NCI-H526 (cell line): ENCODE measurements around the gene CNIH4.
"Not testable (repeated sequence)": the region's sequence is repeated elsewhere in the genome, so short reads cannot be mapped to it uniquely, and the experiment has no call there.

ENCODE experiments used
- DNase-seq, 2 experiments: peaks; one replicate each; lab custom pipeline; 2025; lab: John Stamatoyannopoulos, UW

CNIH4 gene

DNA sequence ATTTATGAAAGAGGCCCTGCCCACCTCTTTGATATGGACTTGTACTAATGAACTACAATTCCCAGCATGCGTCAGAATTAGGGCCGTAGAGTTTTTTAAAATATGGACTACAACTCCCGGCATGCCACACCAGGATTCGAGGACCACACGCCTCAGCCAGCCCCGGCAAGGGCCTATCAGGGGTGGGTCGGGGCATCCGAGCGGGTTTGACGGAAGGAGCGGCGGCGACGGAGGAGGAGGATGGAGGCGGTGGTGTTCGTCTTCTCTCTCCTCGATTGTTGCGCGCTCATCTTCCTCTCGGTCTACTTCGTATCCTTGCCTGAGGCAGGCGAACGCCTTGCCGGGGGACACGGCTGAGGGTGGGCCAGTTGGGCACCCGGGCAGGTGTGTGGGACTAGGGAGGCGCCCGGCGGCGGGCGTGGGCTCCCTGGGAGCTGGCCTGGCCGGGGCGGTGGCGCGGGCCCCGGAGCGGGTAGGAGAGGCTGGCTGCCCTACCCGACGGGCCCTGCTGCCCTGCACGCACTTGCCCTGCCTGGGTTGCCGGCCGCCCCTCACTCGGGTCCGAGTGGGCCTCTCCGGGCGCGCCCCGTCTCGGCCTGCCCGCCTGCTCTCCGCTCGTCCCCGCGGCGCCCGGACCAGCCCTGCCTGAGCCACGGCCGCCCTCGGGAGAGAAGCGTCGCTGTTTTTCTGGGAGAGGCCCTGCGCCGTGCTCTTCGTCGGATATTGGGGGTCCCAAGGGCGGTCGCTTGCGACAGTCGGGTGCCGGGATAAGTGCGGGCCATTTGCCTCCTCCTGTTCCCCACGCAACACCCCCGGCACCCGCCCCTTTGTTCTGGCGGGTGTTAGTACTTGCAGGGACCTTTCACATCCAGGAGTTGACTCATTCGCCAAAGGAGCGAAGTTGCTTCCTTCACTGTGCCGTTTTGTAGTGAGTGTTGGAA, at the start of gene CNIH4:
TSS of gene CNIH4 (plus strand) at position 195 of the 941 bp plus-strand sequence. CDS start at position 241, 46 bp downstream.
- peak; percentile 82 to 92 for DNase-seq

DNA sequence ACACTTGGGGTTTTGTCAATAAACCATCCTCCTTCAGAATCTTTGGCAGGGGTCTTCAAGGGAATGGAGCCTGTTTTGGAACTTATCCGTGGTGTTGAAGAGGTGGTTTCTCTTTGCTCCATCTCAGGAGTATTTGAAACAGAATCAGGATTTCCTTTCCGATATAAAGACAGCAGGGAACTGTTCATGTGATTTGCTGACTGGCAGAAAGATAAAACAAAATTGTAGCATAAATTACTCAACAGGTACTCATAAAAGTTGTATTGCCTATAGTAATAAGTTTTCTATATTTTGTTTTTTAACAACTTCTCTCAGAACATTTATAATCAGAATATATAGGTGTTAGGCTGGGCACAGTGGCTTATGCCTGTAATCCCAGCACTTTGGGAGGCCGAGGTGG, 48.6 kb upstream of the CNIH4 start:
- DNase-seq, result no peak

DNA sequence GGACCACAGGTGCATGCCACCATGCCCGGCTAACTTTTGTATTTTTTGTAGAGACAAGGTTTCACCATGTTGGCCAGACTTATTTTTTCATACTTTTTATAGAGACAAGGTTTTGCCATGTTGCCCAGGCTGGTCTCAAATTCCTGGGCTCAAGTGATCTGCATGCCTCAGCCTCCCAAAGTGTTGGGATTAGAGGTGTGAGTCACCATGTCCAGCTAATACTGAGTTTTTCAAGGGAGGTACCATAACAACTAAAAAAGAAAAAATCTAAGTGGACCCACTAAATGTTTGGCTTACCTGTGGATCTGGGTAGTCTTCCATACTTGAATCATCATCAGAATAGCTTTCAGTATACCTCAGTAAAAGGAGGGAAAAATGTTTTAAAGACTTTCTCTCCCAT, 45.2 kb upstream of the CNIH4 start:
- not testable (repeated sequence) for DNase-seq

DNA sequence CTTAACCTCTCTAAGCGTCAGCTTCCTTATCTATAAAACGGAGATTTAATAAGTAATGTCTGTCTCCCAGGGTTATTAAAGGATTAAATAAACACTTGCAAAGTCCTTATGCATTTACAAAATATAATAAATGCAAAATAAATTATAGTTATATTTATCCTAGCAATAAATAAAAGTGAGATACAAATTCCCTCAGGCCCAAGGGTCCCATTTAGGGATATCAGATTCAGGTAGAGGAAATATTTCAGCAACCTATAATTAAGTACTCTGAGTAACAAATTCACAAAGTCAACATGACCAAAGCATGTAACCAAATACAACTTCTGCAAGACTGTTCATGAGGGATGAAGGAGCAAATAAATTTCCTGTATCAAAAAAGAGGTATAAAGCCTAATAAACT, 44.7 kb upstream of the CNIH4 start:
- DNase-seq, result no peak

DNA sequence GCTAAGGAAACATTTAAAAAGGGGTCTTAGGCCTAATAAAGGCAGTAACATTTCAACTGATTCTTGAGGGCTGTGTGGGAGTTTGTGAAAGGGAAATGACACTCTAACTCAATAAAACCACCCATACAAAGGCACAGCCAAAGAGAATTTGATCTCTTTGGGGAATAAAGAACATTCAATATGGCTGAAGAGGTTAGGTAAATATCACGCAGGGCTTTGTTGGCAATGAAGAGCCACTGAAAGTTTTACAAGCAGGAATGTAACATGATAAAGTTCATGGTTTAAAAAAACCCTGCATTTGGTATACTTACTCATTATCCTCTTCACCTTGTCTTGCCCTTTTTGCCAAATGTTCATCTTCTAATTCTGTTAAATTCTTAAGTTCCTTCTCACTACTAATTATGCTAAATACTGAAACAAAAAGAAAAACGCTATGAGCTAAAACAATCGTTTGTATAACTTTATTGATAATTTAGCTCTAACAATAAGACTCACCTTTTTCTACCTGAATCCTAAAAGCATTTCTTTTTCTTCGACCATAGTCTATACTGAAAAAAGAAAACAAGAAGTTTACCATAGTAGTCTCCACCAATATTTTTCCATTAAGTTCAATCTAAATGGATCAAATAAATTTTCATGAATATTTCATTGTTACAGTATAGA, 39.2 kb upstream of the CNIH4 start:
- DNase-seq, result no peak

DNA sequence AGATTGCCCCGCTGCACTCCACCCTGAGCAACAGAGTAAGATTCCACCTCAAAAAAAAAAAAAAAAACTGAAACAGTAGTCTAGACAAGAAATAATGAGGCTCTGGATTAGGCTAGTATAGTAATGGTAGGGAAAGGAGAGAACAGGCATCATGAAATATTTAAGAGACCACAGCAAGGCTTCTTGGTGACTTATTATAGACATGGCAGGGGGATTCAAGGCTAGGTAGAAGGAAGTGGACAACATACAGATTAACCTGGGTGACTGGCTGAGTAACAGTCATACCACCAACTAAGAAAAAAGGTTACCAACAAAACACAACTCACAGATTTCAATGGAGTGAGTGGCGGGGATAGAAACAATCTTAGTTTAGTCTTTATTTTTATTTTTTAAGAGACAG, 35.0 kb upstream of the CNIH4 start:
- DNase-seq, result no peak

DNA sequence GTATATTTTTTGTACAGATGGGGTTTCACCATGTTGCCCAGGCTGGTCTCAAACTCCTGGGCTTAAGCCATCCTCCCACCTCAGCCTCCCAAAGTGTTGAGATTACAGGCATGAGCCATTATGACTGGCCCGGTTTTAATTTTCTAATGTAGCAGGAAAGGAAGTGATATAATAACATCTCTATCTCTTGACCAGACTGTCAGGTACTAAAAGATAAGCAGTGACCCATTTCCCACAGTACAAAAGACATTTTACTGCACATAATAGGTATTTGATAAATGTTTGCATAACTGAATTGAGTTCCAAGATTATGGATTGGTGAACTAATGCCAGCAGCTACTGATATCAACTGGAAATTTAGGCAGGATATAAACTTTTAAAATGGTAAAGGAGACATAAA, 30.7 kb upstream of the CNIH4 start:
- no peak for DNase-seq

DNA sequence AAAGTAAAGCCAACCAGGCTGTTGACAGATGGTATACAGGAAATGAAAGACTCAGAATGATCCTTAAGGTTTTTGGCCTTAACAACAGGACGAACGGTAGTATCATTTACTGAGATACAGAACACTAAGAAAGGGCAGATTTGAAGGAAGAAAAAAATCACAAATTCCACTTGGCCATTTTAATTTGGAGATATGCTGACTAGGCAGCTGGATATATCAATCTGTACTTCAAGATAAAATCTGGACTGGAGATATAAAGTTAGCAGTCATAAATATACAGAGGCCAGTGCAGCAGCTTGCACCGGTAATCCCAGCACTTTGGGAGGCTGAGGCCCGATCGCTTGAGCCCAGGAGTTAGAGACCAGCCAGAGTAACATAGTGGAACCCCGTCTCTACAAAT, 28.0 kb upstream of the CNIH4 start:
- no peak for DNase-seq

DNA sequence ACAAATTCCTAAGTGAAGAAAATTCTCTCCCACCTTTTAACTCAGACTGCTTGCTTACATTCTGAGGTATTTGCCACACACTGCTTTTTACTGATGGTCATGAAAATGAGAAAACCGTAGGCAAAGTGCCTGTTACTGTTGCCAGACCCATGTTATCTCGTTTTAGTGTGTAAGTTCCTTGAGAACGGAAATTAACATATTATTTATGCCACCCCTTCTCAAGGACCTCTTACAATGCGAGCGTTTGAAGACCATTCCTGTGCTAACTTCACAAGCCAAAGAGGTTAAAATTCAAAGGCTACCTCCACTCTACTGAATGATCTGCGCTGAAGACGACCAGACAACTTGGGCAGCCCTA, 27.2 kb upstream of the CNIH4 start:
- no peak for DNase-seq

DNA sequence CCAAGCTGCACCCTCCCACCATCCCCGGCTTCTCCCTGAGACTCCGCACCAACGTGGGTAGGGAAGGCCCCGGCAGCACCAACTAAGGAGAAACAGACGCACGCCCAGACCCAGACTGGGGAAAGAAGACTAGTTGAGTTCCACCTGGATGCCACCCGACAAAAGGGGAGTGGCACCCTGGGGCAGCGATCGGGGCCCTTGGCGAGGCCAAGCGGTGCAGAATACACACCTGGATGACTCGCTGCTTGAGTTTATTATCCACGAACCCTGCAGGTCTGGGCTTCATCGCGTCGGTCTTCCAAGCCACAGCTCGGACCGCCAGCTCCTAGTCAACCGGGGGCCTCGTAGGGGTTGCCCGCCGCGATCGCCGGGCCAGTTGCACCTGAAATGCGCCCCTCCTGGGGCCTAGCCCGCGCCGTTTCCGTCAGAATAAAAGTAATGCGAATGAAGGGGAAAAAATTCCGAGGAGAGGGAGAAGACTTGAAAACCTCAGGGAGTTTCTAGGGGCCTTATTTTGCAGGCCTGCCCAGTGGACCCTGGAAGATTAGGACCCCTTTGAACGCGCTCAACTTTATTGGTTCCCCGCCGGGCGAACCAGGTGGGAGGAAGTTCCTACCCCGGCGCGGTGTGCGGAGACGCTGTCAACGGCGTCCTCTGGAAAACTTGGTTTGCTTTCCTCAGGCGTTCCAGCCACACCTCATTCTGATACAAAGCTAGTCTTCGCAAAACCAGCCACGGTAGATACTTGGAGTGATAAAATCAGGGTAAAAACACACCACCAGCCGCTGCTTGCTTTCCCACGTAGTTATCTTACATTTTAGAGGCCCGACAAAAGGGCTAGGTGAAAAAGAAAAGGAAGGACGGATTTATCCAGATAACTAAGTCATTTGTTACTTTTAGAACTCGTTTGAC, 26.6 kb upstream of the CNIH4 start, which contains the start of gene NVL:
TSS of gene NVL (minus strand) at position 331 of the 912 bp plus-strand sequence. CDS start at position 286, 45 bp downstream.
- peak; percentile 68 to 91 for DNase-seq

DNA sequence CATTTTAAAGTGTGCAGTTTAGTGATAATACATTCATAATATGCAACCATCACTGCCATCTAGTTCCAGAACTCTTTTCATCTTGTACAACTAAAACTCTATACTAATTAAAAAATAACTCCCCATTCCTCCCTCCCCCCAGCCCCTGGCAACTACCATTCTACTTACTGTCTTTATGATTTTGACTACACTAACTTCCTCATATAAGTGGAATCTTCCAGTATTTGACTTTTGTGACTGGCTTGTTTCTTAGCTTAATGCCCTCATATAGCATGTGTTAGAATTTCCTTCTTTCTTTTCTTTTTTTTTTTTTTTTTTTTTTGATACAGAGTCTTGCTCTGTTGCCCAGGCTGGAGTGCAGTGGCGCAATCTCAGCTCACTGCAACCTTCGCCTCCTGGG, 25.4 kb upstream of the CNIH4 start:
- no peak for DNase-seq

DNA sequence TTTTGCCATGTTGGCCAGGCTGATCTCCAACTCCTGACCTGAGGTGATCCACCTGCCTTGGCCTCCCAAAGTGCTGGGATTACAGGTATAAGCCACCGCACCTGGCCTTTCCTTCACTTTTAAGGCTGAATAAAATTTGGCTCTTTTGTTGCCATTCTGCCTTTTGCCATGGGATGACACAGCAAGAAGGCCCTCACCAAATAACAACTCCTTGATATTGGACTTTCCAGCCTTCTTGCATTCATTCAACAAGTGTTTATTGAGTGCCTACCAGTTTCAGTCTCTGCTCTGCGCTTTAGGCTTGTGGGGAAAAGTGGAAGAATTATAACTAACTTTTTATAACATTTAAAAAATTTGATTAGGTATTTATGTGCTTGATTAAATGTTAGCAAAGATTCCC, 24.9 kb upstream of the CNIH4 start:
- no peak for DNase-seq

DNA sequence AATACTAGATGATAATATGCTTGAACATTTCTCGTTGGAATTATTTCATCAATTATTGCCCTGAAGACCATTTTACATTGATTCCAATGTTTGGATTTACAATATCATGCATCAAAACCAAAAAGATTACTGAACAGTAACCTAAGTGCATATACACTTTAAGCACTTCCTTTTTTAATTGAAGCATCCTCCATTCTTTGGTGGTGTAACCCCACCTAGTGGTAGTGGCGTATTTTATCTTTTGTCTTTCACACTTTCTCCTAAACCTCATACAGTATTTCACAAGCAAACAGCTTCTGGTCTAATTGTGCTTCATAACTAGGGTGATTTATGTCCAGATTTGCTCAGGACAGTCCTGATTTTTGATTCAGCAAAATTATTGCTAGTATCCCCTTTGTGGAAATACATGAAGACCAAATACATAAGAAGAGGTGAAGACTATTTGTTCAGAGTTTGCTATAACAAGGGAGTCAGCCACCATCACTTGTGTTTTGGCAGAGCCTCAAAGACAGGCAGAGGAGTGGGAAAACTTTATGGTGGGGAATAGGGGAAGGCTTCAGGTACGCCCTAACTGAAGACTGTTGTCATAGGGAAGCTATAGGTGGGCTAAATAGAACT, 23.3 kb upstream of the CNIH4 start:
- DNase-seq, result peak; percentile 45 to 70

DNA sequence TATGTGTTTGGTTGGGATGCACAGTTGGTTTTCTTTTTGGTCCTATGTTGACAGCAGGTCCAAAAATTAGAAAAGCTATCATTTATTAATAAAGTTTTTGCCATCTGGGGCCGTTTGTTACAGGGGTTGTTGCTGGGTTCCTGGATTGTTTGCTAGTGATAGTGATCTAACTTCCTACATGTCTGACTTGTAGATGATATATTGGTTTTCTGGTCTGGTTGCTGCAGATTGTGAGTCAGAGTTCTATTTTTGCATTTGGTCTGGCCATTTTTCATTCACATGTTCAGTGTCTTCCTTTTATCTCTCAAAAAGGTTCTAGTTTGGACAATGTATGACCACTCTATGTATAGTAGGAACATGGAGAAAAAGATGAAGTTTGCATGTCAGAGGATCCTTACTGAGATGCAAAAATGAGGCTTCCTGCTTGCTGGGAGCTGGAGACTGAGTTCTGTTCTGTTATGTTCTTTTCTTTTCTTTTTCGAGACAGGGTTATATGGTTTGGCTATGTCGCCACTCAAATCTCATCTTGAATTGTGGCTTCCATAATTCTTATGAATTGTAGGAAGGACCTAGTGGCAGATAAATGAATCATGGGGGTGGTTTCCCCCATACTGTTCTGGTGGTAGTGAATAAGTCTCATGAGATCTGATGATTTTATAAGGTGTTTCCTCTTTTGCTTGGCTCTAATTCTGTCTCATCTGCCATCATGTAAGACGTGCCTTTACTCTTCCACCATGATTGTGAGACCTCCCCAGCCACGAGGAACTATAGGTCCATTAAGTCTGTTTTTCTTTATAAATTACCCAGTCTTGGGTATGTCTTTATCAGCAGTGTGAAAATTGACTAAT, 22.5 kb upstream of the CNIH4 start:
- DNase-seq, result no peak

DNA sequence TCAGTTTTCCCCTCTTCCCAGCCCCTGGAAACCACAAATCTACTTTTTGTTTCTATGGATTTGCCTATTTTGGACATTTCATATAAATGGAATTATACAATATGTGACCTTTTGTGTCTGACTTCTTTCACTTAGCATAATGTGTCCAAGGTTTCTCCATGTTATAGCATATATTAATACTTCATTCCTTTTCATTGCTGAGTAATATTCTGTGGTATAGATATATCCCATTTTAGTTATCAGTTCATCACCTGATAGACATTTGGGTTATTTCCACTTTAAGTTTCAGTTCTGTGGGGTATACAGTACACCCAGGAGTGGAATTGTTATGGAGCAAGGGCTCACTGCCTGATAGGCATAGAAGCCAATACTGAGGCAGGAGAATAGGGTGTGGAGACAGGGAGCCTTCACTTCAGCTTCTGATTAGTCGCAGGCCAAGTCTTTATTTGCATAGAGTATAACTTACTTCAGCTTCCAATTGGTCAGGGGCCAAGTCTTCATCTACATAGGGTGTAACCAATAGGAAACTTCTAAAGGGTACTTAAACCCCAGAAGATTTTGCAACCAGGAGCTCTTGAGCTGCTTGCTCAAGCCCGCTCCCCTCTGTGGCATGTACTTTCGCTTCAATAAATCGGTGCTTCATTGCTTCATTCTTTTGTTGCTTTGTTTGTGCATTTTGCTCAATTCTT, 18.4 kb upstream of the CNIH4 start:
- DNase-seq, result no peak

DNA sequence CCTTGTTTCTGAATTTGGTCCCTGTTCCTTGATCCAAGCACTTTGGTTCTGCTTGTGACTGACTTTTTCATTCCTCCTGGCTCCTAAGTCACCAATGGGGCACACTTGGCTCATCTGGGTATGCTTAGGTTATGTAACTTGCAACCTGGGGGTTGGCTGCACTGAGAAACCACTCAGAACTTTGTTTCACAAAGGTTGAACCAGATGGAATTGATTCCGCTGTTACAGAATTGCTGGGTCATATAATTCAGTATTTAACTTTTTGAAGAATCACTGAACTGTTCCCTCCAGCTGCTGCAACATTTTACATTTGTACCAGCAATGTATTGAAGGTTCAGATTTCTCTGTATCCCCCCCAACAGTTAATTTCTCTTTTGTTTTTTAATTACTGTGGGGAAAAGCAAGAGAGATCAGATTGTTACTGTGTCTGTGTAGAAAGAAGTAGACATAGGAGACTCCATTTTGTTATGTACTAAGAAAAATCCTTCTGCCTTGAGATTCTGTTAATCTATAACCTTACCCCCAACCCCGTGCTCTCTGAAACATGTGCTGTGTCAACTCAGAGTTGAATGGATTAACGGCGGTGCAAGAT, 17.1 kb upstream of the CNIH4 start:
- no peak for DNase-seq

DNA sequence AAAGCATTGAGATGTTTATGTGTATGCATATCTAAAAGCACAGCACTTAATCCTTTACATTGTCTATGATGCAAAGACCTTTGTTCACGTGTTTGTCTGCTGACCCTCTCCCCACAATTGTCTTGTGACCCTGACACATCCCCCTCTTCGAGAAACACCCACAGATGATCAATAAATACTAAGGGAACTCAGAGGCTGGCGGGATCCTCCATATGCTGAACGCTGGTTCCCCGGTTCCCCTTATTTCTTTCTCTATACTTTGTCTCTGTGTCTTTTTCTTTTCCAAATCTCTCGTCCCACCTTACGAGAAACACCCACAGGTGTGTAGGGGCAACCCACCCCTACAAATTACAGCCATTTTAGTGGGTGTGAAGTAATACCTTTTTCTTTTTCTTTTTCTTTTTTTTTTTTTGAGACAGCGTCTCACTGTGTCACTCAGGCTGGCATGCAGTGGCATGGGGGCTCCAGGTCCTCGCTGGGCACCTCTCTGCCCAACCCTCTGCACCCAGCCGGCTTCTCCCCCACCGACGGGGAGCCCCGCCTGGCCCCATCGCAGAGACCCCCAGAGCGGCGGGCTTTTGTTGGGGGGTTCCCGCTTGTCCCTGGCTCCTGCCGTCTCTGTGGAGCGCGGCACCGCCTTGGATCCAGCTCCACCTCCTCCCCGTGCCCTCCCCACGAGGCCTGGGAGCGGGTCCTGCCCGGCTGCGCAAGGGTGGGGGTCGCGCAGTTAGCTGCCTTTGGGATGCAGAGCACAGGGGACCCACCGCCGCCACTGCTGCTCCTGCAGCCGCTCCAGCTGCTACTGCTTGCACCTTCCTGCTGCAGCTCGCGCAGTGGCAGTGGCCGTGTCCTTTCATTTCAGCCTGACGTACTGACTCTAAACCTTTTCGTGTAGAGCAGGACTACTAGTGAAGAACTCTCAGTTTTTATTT, 16.0 kb upstream of the CNIH4 start:
- DNase-seq, result peak in 1 of 2 experiments; percentile 19

DNA sequence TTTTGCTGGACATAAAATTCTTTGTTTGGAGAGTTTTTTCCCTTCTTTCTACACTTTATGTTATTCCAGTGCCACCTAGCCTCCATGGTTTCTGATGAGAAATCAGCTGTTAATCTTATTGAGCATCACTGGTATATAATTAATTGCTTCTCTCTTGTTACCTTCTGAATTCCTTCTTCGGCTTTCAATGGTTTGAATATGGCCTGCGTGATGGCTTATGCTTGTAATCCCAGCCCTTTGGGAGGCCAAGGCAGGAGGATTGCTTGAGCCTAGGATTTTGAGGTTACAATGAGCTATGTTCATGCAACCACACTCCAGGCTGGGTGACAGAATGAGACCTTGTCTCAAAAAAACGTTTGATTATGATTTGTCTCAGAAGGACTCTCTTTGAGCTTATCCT, 13.0 kb upstream of the CNIH4 start:
- DNase-seq, result no peak

DNA sequence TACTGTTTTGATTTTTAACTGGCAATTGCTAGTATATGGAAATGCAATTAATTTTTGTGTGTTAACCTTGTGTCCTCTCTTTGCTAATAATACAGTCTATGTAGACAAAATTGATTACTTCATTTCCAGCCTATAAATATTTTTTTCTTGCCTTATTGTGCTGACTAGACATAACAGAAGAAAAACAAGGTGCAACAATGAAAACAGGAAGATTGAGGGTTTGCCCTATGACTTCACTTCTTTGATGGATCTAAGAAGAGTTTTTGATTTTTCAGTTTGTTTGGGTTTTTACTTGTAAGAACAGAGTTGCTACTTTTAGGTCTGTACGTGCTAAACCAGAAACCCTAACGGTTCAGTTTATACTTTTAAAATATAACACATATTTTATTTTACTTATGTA, 8.5 kb upstream of the CNIH4 start:
- no peak for DNase-seq
